ENCODE results near the gene MEPE.

The MEPE gene

DNA sequence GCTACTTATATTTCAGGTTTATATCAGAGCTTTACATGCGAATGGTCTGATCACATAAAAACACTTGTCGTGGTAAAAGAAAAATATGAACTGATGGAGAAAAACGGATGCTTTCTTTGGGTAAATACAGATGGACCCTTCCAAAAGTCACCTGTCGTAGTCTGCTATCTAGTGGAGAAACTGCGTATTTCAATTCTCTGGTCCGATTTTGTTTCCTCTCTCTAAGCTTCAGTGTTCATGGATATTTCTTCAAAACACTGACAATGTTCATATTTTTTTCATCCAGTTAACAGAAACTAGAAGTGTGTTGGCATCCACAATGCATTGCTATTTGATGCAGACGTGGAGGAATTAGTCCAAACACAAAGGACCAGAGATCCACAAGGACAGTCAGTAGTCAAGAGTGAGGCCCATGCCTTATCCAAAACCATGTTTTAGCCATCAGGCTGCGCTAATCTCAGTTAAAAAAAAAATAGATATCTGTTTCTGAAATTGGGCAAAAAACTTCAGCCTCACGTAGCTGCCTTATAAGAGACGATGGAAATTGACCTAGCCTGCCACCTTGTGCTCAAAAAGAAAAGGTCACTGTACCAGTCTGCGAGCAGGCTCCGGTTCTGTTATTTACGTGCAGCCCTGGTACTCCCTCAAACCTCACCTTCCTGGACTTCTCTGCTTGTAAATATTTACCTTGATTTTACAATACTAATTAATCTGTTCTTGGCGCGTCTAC is 16.0 kb downstream of the MEPE start:
- DNase-seq (ENCODE audit: low read depth): peak; percentile 81
- TF ChIP-seq, protein P1, sequence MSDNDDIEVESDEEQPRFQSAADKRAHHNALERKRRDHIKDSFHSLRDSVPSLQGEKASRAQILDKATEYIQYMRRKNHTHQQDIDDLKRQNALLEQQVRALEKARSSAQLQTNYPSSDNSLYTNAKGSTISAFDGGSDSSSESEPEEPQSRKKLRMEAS (IDR thresholded peaks at IDR 0.05; ENCODE audit: low read depth, low read length): no peak
- TF ChIP-seq, protein P2, sequence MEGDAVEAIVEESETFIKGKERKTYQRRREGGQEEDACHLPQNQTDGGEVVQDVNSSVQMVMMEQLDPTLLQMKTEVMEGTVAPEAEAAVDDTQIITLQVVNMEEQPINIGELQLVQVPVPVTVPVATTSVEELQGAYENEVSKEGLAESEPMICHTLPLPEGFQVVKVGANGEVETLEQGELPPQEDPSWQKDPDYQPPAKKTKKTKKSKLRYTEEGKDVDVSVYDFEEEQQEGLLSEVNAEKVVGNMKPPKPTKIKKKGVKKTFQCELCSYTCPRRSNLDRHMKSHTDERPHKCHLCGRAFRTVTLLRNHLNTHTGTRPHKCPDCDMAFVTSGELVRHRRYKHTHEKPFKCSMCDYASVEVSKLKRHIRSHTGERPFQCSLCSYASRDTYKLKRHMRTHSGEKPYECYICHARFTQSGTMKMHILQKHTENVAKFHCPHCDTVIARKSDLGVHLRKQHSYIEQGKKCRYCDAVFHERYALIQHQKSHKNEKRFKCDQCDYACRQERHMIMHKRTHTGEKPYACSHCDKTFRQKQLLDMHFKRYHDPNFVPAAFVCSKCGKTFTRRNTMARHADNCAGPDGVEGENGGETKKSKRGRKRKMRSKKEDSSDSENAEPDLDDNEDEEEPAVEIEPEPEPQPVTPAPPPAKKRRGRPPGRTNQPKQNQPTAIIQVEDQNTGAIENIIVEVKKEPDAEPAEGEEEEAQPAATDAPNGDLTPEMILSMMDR (IDR thresholded peaks at IDR 0.05; ENCODE audit: low read depth, low read length): peak; percentile 50
- no peak for TF ChIP-seq POLR2A (IDR thresholded peaks at IDR 0.05; ENCODE audit: extremely low read depth, insufficient read length)
- H3K4me3 ChIP-seq (ENCODE audit: low read depth, low read length): peak overlapping the region; percentile 32

DNA sequence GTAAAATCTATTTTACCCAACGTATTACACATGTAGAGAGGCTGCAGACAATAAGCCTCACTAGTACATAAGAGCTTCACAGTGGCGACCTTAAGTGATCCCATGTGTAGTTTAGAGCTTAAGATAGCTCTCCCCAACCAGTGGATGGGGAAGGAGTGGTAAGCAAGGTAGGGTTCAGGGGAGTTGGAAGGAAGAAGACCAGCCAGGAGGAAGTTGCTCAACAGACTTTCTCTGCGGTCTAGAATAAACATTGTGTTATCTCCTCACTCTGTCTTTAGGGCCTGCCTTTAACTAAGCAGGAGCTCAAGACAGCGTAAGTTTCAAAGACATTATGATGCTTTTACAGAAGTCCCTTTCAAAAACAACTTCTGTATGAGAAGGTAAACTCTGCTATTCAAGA is 16.8 kb downstream of the MEPE start:
- TF ChIP-seq, protein P1 (IDR thresholded peaks at IDR 0.05; ENCODE audit: low read depth, low read length): no peak
- TF ChIP-seq MYC (IDR thresholded peaks at IDR 0.05; ENCODE audit: low read depth, low read length) (peak; percentile 24; the same call in 1 of the 2 replicates), POLR2A (IDR thresholded peaks at IDR 0.05; ENCODE audit: extremely low read depth, insufficient read length) (no peak)
- TF ChIP-seq, protein P2 (IDR thresholded peaks at IDR 0.05; ENCODE audit: low read depth, low read length): no peak
- H3K4me3 ChIP-seq (ENCODE audit: low read depth, low read length): peak overlapping the region; percentile 32
- peak; percentile 91 for DNase-seq (ENCODE audit: low read depth)

DNA sequence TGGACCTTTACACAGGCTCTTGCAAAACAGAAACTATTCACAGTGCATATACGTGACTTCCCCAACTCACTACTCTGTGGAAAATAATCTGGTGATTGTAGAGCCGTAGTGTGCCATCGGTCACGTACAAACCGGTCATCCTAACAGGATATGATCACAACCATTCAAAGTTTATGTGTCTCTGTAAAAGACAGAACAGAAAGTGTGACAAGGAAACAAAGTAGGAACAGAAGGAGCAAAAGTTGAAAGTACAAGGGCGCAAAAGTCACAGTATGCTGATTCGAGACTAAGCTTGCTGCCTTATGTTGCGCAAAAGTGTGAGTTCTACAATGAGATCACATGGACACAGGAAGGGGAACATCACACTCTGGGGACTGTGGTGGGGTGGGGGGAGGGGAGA is 18.6 kb downstream of the MEPE start:
- DNase-seq (ENCODE audit: low read depth): peak; percentile 89
- TF ChIP-seq, protein P1 (IDR thresholded peaks at IDR 0.05; ENCODE audit: low read depth, low read length): peak; percentile 53
- TF ChIP-seq MYC (IDR thresholded peaks at IDR 0.05; ENCODE audit: low read depth, low read length) (peak; percentile 50; the same call in 1 of the 2 replicates), POLR2A (IDR thresholded peaks at IDR 0.05; ENCODE audit: extremely low read depth, insufficient read length) (no peak)
- TF ChIP-seq, protein P2 (IDR thresholded peaks at IDR 0.05; ENCODE audit: low read depth, low read length): no peak
- peak overlapping the region; percentile 25 for H3K4me3 ChIP-seq (ENCODE audit: low read depth, low read length)

GRCh38 chr4:87851953-87852352 is 19.2 kb downstream of the MEPE start:
- no peak overlapping the region for H3K4me3 ChIP-seq (ENCODE audit: low read depth, low read length)
- TF ChIP-seq POLR2A (IDR thresholded peaks at IDR 0.05; ENCODE audit: extremely low read depth, insufficient read length) (no peak), MYC (IDR thresholded peaks at IDR 0.05; ENCODE audit: low read depth, low read length) (no peak)
- TF ChIP-seq, protein P1 (IDR thresholded peaks at IDR 0.05; ENCODE audit: low read depth, low read length): no peak
- TF ChIP-seq, protein P2 (IDR thresholded peaks at IDR 0.05; ENCODE audit: low read depth, low read length): no peak
- DNase-seq (ENCODE audit: low read depth): peak; percentile 60

DNA sequence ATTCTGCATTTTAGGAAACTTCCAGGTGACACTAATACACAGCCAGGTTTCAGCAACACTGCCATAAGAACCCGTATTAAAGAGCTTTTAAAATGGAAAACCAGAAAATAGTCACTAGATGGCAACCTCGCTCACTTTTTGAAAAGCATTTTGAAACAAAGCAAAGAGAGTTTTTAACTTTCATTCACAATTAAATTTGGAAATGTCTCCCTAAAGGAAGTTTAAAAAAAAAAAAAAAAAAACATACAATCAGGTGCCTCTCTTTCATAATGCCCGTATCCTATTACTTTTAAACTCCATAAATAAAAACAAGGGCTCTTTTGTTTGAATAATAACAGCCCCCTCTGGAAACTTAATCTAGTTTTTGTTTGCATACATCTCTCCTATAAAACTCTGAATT is 20.3 kb downstream of the MEPE start:
- no peak overlapping the region for H3K4me3 ChIP-seq (ENCODE audit: low read depth, low read length)
- DNase-seq (ENCODE audit: low read depth): peak; percentile 69
- TF ChIP-seq, protein P1 (IDR thresholded peaks at IDR 0.05; ENCODE audit: low read depth, low read length): no peak
- TF ChIP-seq MYC (IDR thresholded peaks at IDR 0.05; ENCODE audit: low read depth, low read length): no peak
- TF ChIP-seq, protein P2 (IDR thresholded peaks at IDR 0.05; ENCODE audit: low read depth, low read length): peak; percentile 11

All from NB4 (cell line).